AG04450 (cell line): ENCODE measurements around the gene PKNOX2. TPM values are rescaled to one million over a fixed set of nuclear protein-coding genes. Genes with fewer than 3 reads are reported as not detected.

Experiments
- CTCF ChIA-PET: fragments of 300-600, 350-600 bp; formaldehyde crosslinking; extraction: SDS; loops from one replicate; lab custom pipeline; 2022; ENCODE audit warnings: antibody characterized with exemption, inconsistent platforms; lab: Charles Lee
- POLR2A ChIA-PET: fragments of 350-600 bp; formaldehyde crosslinking; extraction: SDS; loops from one replicate; lab custom pipeline; 2021; ENCODE audit warnings: antibody characterized with exemption, inconsistent platforms; lab: Yijun Ruan, JAX
- DNase-seq: peaks from one replicate; pipeline ENCODE4 v3.0.0-alpha.2; 2011; ENCODE audit warnings: low read depth, low spot score
- H3K27ac ChIP-seq: one replicate; pipeline ENCODE4 v1.5.1; 2012; ENCODE audit warnings: low read depth, low read length, control low read depth
- H3K27me3 ChIP-seq: one replicate; pipeline ENCODE4 v1.6.0; 2012; ENCODE audit warnings: low read length; ENCODE audit not compliant: control insufficient read depth, insufficient read depth
- H3K4me3 ChIP-seq: 2 replicates; pipeline ENCODE4 v1.5.1; 2011; ENCODE audit warnings: mild to moderate bottlenecking, low read depth, low read length, control low read depth
- H3K9me3 ChIP-seq: 2 replicates; pipeline ENCODE4 v1.5.1; 2012; ENCODE audit warnings: low read length; ENCODE audit not compliant: control insufficient read depth, insufficient read depth
- polyA plus RNA-seq: library from polyadenylated mRNA; depleted of rRNA; stranded (reverse); fragments of >200 nt; gene quantifications from 2 replicates; pipeline ENCODE4 v1.2.3, GENCODE V29; 2011
- TF ChIP-seq, protein P1 (sequence below): IDR thresholded peaks from 2 replicates; pipeline ENCODE4 v1.5.1; 2011; ENCODE audit warnings: low read depth, low read length, control low read depth, inconsistent platforms

The PKNOX2 gene
- polyA plus RNA-seq, 1 experiment, result 3.0 TPM

DNA sequence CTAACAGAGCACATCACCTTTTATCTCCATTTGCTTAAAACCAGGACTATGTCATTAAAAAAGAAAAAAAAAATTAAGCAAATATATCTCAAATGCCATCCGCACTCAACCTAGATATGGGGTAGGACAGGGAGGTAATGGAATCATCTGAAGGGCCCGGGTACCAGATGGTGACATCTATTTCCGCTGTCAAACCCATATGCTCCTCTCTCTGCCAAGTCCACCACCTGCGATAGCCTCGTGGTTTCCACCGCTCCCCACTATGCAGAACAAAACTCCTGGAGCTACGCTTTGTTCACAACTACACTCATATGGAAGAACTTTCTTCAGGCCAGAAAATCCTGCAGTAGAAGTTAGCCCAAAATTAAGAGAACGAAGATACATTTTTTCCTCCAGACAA, 300.1 kb downstream of the PKNOX2 start:
- DNase-seq, result no peak
- TF ChIP-seq, protein P1, sequence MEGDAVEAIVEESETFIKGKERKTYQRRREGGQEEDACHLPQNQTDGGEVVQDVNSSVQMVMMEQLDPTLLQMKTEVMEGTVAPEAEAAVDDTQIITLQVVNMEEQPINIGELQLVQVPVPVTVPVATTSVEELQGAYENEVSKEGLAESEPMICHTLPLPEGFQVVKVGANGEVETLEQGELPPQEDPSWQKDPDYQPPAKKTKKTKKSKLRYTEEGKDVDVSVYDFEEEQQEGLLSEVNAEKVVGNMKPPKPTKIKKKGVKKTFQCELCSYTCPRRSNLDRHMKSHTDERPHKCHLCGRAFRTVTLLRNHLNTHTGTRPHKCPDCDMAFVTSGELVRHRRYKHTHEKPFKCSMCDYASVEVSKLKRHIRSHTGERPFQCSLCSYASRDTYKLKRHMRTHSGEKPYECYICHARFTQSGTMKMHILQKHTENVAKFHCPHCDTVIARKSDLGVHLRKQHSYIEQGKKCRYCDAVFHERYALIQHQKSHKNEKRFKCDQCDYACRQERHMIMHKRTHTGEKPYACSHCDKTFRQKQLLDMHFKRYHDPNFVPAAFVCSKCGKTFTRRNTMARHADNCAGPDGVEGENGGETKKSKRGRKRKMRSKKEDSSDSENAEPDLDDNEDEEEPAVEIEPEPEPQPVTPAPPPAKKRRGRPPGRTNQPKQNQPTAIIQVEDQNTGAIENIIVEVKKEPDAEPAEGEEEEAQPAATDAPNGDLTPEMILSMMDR, result no peak
- CTCF ChIA-PET, result interaction anchor here (0.8 to 1.6 kb wide), 4 partner anchors 12 to 406 kb away, joined by 3 to 8 read pairs (median 4); no protein-coding TSS in a partner anchor
- Histone ChIP-seq H3K27ac (no peak overlapping the region), H3K4me3 (no peak overlapping the region), H3K9me3 (no peaks in the 10 kb centered on the region), H3K27me3 (no peaks in the 10 kb centered on the region)
- POLR2A ChIA-PET, result no interaction called here

DNA sequence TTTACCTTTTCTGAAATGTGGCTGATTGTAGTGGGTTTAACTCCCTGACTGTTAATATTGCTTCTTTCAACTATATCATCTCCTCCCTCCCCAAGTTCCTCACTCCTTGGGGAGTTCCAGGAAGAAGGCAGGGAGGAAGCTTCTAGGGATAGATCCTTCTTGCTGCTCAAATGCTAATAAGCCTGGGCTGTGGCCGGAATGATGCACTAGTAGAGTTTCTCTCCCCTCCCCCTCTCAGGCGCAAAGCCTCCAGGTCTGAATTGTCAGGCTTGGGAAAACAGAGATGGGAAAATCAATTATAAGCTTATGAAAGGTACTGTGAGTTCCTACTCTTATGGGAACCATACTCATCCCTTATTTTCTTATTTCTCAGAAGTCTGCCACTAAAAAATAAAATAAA, 300.7 kb downstream of the PKNOX2 start:
- TF ChIP-seq, protein P1, result no peak
- H3K9me3 ChIP-seq, result no peaks in the 10 kb centered on the region
- CTCF ChIA-PET, result interaction anchor here (1.0 kb wide), 1 partner anchor 13 kb away, joined by 5 read pairs; no protein-coding TSS in a partner anchor

DNA sequence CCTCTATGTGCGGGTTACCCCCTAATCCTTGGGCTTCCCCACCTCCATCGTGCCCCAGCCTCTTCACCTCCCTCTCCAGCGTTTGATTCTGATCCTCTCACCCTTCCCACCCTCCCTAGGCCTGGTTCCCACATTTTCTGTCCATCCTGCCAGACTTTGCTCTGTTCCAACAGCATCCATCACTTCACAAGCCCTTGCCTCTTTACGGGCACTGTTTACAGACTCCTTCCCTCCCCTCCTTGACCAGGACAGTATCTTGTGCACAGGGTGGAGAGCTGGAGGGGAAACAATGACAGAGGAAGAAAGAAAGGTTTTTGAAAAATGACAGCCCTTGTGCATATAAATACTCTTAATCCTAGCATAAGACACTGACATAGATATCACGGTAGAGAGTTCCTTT, 301.1 kb downstream of the PKNOX2 start:
- H3K4me3 ChIP-seq, result no peak overlapping the region
- TF ChIP-seq, protein P1, result no peak
- H3K27me3 ChIP-seq, result no peaks in the 10 kb centered on the region
- CTCF ChIA-PET, result interaction anchor here (1.0 kb wide), 1 partner anchor 13 kb away, joined by 5 read pairs; no protein-coding TSS in a partner anchor
- H3K27ac ChIP-seq, result no peak overlapping the region
- no peaks in the 10 kb centered on the region for H3K9me3 ChIP-seq
- no peak for DNase-seq
- POLR2A ChIA-PET, result no interaction called here

More for the DNA sequence above, 300.7 kb downstream of the PKNOX2 start:
- Histone ChIP-seq H3K27me3 (no peaks in the 10 kb centered on the region), H3K4me3 (no peak overlapping the region), H3K27ac (no peak overlapping the region)
- DNase-seq, result no peak
- POLR2A ChIA-PET, result no interaction called here

DNA sequence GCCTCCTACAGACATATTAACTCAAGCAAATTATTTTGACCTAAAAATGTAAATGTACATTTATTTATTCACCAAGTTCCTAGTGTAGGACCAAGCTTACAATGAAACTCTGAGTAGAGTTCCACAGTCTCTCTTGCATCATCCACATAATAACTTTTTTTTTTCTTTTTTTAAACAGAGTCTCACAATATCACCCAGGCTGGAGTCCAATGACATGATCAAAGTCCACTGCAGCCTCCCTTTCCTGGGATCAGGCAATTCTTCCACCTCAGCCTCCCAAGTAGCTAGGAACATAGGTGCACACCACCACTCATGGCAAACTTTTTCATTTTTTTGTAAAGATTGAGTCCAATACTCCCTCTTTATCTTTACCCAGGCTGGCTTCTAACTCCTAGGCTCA, 303.5 kb downstream of the PKNOX2 start:
- no peak for DNase-seq
- H3K9me3 ChIP-seq, result no peaks in the 10 kb centered on the region
- TF ChIP-seq, protein P1, result no peak
- CTCF ChIA-PET, result no interaction called here
- no peak overlapping the region for H3K27ac ChIP-seq
- POLR2A ChIA-PET, result no interaction called here
- no peaks in the 10 kb centered on the region for H3K27me3 ChIP-seq
- H3K4me3 ChIP-seq, result no peak overlapping the region

DNA sequence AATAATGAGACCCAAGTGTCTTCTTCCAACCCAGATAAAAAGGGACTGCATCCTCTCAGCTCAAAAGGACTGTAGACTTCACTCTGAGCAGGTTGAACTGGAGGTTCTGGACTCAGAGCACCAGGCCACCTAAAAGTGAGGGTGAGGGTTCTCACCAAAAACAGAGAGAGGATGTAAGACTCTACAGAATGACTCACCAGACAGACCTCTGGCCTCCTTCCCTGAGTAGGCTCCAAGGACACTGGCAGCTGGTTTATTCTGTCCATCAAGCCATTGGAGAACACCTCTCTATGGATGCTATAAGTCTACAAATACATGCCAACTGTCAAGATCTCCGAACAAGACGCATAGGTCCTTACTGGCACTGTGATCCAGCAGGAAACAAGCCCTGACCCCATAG, 304.3 kb downstream of the PKNOX2 start:
- H3K9me3 ChIP-seq, result no peaks in the 10 kb centered on the region
- no peak overlapping the region for H3K4me3 ChIP-seq
- CTCF ChIA-PET, result interaction anchor here (0.6 kb wide), 1 partner anchor 62 kb away, joined by 3 read pairs; no protein-coding TSS in a partner anchor
- H3K27ac ChIP-seq, result no peak overlapping the region
- no peak for DNase-seq
- POLR2A ChIA-PET, result no interaction called here
- no peaks in the 10 kb centered on the region for H3K27me3 ChIP-seq
- TF ChIP-seq, protein P1, result no peak
